LNCaP clone FGC (cell line): ENCODE results near the gene ISYNA1.
"Not testable (repeated sequence)": the region's sequence is repeated elsewhere in the genome, so short reads cannot be mapped to it uniquely, and the experiment has no call there.

ENCODE experiments used
- DNase-seq: peaks from one replicate; pipeline ENCODE4 v3.0.0-alpha.2; 2011; ENCODE audit warnings: low read depth
- H3K4me3 ChIP-seq: 2 replicates; pipeline ENCODE4 v1.5.1; 2011; ENCODE audit warnings: mild to moderate bottlenecking, low read depth, low read length, control low read depth
- CTCF ChIP-seq: IDR thresholded peaks from 2 replicates; pipeline ENCODE4 v1.5.1; 2012; ENCODE audit warnings: mild to moderate bottlenecking; ENCODE audit not compliant: control insufficient read depth, insufficient read depth; ENCODE audit errors: extremely low read depth

ISYNA1 gene

GRCh38 chr19:18406749-18407148 lies 31.2 kb downstream of the ISYNA1 start:
- H3K4me3 ChIP-seq, result no peak overlapping the region
- no peak for DNase-seq
- TF ChIP-seq CTCF, result no peak

GRCh38 chr19:18405754-18406153 lies 32.2 kb downstream of the ISYNA1 start:
- DNase-seq, H3K4me3 ChIP-seq: not testable (repeated sequence)

GRCh38 chr19:18402455-18403248 lies 35.3 kb downstream of the ISYNA1 start:
- not testable (repeated sequence) for DNase-seq, H3K4me3 ChIP-seq

GRCh38 chr19:18401580-18402112 lies 36.3 kb downstream of the ISYNA1 start:
- peak; percentile 17; the same call in 1 of the 2 replicates for TF ChIP-seq CTCF
- no peak overlapping the region for H3K4me3 ChIP-seq
- DNase-seq, result no peak

- no peak for TF ChIP-seq CTCF
- H3K4me3 ChIP-seq, result no peak overlapping the region
- DNase-seq, result no peak
Observed at GRCh38 chr19:18399008-18399407, 38.9 kb downstream of the ISYNA1 start.

- DNase-seq, result no peak
- TF ChIP-seq CTCF, result no peak
- H3K4me3 ChIP-seq, result no peak within 1 kb of the TSS
Observed at GRCh38 chr19:18397242-18398202, 40.4 kb downstream of the ISYNA1 start, which contains the start of gene LRRC25. TSS of gene LRRC25 (minus strand) at chr19:18397622. CDS start at chr19:18396963, 659 bp downstream.

- H3K4me3 ChIP-seq, result no peak overlapping the region
- no peak for DNase-seq
- no peak for TF ChIP-seq CTCF
Observed at GRCh38 chr19:18396471-18397241, 41.3 kb downstream of the ISYNA1 start.
